Measurements from ENCODE around the gene PLA2G6. TPM values are rescaled to one million over a fixed set of nuclear protein-coding genes. Genes with fewer than 3 reads are reported as not detected.

The PLA2G6 gene
- total and polyA plus RNA-seq, 2 of the 13 experiments (the other 11 are each of a cell fraction or from before 2014, with no cell fraction given), result 4.8 to 11.5 TPM

- peak; percentile 69; the same call in 1 of the 2 replicates for TF ChIP-seq ZNF430 (CRISPR knock-in tag; IDR thresholded peaks at IDR 0.05)
- TF ChIP-seq ZNF256 (CRISPR knock-in tag; conservative IDR thresholded peaks at IDR 0.05), result no peak
- TF ChIP-seq DZIP1 (CRISPR knock-in tag; IDR thresholded peaks at IDR 0.05), result no peak
- peak; percentile 83; the same call in 1 of the 2 replicates for TF ChIP-seq ZNF280D (CRISPR knock-in tag; IDR thresholded peaks at IDR 0.05)
- no peak; the same call in 1 of the 2 replicates for TF ChIP-seq ZNF276 (CRISPR knock-in tag; IDR thresholded peaks at IDR 0.05; ENCODE audit: low read depth)
- no peak for TF ChIP-seq THAP9 (CRISPR knock-in tag; IDR thresholded peaks at IDR 0.05; ENCODE audit: borderline replicate concordance)
- TF ChIP-seq KDM6A (CRISPR knock-in tag; IDR thresholded peaks at IDR 0.05; ENCODE audit: low read depth), result peak; percentile 54; the same call in 1 of the 2 replicates
- TF ChIP-seq ZBTB7B (CRISPR knock-in tag; IDR thresholded peaks at IDR 0.05), result peak; percentile 19; the same call in 1 of the 2 replicates
- TF ChIP-seq SOX6 (IDR thresholded peaks at IDR 0.05), result no peak
- peak; percentile 100 for TF ChIP-seq SOX6 (CRISPR knock-in tag; IDR thresholded peaks at IDR 0.05)
- TF ChIP-seq RFX1 (IDR thresholded peaks at IDR 0.05), result no peak
- peak; percentile 65; the same call in 1 of the 2 replicates for TF ChIP-seq BCL6 (CRISPR knock-in tag; IDR thresholded peaks at IDR 0.05)
- TF ChIP-seq GFI1 (CRISPR knock-in tag; IDR thresholded peaks at IDR 0.05; ENCODE audit: borderline replicate concordance), result no peak
- TF ChIP-seq ZNF326 (CRISPR knock-in tag; IDR thresholded peaks at IDR 0.05; ENCODE audit: borderline replicate concordance), result no peak
- TF ChIP-seq FOXP1 (IDR thresholded peaks at IDR 0.05), result peak; percentile 93
- peak; percentile 99 for TF ChIP-seq FOXP1 (CRISPR knock-in tag; IDR thresholded peaks at IDR 0.05)
- TF ChIP-seq ZZZ3 (CRISPR knock-in tag; IDR thresholded peaks at IDR 0.05; ENCODE audit: borderline replicate concordance), result no peak
- TF ChIP-seq MEF2D (CRISPR knock-in tag; IDR thresholded peaks at IDR 0.05), result peak; percentile 51; the same call in 1 of the 2 replicates
- no peak for TF ChIP-seq ZFAT (CRISPR knock-in tag; conservative IDR thresholded peaks at IDR 0.05)
- TF ChIP-seq NBN (conservative IDR thresholded peaks at IDR 0.05), result no peak
- TF ChIP-seq SMAD9 (CRISPR knock-in tag; IDR thresholded peaks at IDR 0.05), result no peak
Measured at GRCh38 chr22:38177926-38178604, 3.6 kb downstream of the PLA2G6 start (continued).
